Fibroblast of mammary gland (primary cell): ENCODE measurements around the gene STAB1.

Experiments used
- DNase-seq: peaks from one replicate; pipeline ENCODE4 v3.0.0-alpha.2; 2010; ENCODE audit warnings: low read depth
- H3K4me3 ChIP-seq: 2 replicates; pipeline ENCODE4 v1.5.1; 2011; ENCODE audit warnings: low read depth, mild to moderate bottlenecking, low read length, moderate library complexity; ENCODE audit not compliant: control insufficient read depth
- TF ChIP-seq, protein P1 (sequence below): conservative IDR thresholded peaks from 2 replicates; pipeline ENCODE4 v1.5.1; 2011; ENCODE audit warnings: low read depth, low read length, inconsistent platforms; ENCODE audit not compliant: control insufficient read depth, insufficient read depth

The STAB1 gene

GRCh38 chr3:52480768-52481715 lies 14.1 kb upstream of the STAB1 start:
- TF ChIP-seq, protein P1, sequence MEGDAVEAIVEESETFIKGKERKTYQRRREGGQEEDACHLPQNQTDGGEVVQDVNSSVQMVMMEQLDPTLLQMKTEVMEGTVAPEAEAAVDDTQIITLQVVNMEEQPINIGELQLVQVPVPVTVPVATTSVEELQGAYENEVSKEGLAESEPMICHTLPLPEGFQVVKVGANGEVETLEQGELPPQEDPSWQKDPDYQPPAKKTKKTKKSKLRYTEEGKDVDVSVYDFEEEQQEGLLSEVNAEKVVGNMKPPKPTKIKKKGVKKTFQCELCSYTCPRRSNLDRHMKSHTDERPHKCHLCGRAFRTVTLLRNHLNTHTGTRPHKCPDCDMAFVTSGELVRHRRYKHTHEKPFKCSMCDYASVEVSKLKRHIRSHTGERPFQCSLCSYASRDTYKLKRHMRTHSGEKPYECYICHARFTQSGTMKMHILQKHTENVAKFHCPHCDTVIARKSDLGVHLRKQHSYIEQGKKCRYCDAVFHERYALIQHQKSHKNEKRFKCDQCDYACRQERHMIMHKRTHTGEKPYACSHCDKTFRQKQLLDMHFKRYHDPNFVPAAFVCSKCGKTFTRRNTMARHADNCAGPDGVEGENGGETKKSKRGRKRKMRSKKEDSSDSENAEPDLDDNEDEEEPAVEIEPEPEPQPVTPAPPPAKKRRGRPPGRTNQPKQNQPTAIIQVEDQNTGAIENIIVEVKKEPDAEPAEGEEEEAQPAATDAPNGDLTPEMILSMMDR = no peak
- DNase-seq = no peak
- no peak overlapping the region for H3K4me3 ChIP-seq

DNA sequence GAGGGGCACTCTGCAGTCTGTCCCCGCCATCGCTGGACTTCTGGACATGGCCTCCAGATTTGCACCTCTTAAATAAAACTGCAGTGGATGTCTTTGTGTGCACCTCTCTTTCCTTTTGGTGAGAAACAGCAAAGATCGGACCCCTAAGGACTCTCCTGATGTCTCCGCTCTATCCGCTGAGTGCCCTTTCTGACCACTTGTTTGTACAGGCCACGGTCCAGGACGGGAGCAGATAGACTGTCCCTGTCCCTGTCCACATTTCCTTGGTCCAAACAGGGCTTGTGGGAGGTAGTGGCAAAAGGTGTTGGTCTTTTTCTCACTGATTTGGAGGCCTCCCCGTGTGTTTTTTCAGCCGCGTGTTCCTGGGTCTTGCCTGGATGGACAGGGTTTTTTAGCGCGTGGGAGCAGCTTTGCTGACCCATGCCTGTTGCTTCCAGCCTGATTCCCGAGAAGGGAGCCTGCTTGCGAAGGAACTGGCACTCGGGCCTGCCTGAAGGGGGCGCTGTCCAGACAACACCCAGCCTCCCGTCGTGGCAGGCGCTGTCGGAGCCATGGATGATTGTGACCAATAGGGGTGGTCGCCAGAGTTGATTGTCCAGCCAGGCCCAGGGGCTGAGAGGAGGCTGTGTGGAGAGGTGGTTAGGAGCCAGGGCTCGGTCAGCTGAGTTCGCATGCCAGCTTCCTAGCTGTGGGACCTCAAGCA lies 13.2 kb upstream of the STAB1 start:
- TF ChIP-seq, protein P1 = peak; percentile 41
- DNase-seq = peak; percentile 34
- H3K4me3 ChIP-seq = no peak overlapping the region

DNA sequence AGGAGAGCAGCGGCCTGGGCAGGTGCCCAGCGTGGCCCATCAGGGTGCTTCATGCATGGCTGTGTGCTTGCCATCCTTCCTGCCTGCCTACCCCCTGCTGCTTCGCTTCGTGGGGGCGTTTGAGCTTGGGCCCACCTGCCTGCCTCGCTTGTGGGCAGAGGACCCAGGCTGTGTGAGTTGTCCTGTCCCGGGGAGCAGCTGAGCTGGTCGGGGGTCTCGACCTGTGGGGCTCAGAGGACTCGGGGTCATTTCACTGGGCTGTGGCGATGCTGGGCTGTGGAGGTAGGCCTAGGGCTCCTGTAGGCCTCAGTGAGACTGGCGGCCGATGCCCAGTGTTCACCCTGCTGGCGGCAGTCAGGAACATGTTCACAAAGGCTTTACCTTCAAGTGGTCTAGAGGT lies 12.1 kb upstream of the STAB1 start:
- no peak for DNase-seq
- TF ChIP-seq, protein P1 = no peak
- H3K4me3 ChIP-seq = no peak overlapping the region

DNA sequence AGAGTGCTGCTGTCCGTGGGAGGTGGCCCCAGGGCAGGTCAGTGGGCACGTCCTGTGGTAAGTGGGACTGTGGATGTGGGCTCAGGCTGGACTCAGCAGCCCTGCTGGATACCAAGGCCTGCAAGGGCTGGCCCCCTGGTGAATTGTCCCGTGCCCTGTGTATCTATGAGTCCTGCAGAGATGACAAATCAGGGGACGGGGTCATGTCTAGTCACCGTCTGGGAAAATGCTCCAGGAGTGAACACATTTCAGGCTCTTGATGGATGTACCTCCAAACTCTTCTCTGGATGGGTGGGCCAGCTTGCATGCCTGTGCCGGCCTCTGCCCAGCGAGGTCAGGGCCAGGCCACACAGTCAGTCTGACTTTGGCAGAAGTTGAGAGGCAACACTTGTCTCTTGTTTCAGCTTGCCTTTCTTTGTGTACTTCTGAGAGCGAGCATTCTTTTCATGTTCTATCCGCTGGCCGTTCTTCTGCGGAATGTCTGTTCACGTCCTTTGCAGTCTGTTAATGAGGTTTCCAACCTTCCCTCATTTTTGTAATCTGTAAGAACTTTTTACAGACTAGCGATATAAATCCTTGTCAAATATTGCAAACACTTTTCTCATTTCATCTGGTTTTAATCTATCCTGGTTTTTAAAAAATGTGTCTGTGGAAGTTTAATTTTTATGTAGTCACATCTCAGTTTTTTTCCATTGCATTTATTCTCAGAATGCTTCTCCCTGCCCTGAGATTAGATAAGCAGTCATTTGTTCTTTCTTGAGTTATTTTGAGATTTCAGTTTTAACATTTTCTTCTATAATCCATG lies 11.4 kb upstream of the STAB1 start:
- DNase-seq = peak; percentile 75
- TF ChIP-seq, protein P1 = no peak

GRCh38 chr3:52484680-52485461 lies 10.3 kb upstream of the STAB1 start:
- DNase-seq = no peak

More for the DNA sequence above, 11.4 kb upstream of the STAB1 start:
- H3K4me3 ChIP-seq = no peak overlapping the region

More at GRCh38 chr3:52484680-52485461, 10.3 kb upstream of the STAB1 start:
- no peak overlapping the region for H3K4me3 ChIP-seq
- TF ChIP-seq, protein P1 = no peak
